Islet precursor cell (in vitro differentiated cells): ENCODE results near the gene NCS1.
A peak's percentile ranks its signal among the peaks of the same experiment; 100 is the strongest.

Experiments used
- DNase-seq: peaks from one replicate; pipeline ENCODE4 v3.0.0-alpha.2; 2018

Gene NCS1

DNA sequence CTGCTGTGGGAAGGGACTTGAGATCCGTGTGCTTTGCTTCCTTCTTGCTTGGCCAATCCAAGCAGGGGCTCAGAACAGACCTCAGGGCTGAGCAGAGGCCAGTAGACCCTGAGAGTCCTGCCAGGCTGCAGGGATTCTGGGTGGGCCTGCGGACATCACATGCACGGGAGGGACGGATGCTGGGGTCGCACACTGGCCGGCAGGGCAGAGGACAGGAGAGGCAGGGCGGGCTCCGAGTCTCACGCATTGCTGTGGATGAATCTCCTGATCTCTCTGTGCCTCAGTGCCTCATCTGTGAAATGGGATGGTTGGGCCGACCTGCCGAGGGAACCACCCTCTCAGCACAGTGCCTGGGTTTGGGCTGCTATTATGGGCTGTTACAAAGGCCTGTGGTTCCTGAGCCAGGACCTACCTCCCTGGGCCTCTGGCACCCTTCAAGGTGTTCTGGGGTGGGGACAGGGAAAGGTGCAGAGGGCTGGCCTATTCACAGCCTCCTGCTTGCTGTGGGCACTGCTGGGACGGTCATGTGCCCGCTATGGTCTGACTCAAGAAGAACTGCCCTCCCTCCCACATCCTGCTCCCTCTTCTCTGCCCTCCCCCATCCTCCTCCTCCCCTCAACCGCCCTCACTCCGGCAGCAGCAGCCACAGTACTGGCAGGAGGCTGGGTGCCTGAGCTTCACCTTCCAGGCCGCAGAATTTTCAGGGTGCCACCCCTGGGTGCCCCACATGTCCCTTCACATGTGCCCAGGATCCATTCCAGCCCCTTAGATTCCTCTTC, 43.3 kb downstream of the NCS1 start:
- DNase-seq: no peak

DNA sequence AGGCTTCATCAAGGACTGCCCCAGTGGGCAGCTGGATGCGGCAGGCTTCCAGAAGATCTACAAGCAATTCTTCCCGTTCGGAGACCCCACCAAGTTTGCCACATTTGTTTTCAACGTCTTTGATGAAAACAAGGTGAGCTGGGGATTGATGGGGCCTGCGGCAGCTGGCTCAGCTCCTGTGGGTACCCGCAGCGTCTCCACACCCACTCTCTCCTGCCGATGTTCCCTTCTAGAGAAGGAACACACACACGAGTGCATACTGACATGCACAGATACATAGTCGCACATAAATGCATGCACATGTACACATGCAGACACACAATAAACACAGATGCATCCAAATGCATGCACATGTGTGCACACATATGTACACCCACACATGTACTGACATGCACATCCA, 45.6 kb downstream of the NCS1 start:
- DNase-seq: no peak

DNA sequence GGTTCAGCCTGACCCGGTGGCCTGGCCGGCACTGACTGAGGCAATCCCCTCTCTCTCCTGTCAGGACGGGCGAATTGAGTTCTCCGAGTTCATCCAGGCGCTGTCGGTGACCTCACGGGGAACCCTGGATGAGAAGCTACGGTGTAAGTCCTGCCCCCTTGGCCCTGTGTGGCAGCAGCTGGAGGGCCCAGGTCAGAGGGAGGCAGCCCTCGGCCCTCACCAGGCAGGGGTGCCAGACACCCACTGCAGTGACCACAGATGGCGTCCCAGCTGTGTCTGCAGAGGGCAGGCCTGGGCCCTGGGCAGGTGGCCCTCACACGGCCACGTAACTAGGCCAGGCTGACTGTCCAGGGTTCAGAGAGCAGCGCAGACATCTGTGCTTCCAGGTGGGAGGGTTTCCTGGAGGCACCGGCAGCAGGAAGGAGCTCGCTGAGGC, 47.5 kb downstream of the NCS1 start:
- DNase-seq: no peak

DNA sequence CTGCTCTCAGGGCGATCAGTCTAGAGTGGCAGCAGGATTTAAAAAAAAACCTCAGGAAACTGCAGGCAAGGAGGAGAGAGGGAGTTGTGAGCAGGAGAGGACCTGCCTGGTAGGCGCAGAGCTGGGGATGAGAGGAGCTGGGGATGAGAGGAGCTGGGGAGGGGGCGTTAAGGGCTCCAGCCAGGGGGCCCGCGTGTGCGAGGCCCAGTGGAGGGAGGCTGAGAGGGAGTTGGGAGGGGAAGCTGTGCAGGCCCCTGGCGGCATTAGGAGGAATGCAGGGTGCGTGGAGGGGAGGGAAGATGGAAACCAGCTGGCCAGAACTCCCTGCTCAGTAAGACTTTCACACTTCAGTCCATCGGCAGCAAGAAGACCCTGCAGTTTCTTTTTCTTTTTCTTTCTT, 48.1 kb downstream of the NCS1 start:
- DNase-seq: no peak

DNA sequence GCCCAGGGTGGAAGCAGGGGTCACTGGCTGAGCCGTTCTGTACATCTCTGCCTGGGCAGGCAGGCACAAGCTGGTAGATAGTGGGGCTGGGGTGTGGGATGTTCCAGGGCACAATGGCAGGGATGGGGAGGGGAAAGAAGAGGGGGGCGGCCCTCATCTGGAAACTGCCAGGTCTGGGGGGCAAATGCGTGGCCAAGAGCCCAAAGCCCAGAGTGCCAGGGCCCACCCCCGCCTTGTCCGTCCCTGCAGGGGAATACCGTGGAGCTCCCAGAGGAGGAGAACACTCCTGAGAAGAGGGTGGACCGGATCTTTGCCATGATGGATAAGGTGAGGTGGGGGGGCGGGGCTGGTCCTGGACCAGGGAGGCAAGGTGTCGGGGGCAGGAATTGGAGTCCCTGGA, 50.6 kb downstream of the NCS1 start:
- no peak for DNase-seq

DNA sequence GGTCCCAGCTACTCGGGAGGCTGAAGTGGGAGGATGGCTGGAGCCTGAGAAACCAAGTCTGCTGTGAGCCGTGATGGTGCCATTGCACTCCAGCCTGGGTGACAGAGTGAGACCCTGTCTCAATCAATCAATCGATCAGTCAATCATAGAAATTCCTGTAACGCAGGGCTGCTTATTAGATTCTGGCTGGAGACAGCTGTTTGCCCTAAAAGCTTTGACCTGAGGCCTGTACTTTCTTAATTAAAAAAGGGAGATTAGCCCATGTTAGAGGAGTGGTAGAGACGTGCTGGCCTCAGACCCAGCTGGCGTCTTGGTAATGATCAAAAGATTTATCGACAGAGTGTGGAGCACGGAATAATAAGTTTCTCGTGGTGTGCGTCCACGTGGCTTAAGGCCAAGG, 52.9 kb downstream of the NCS1 start:
- DNase-seq: no peak

DNA sequence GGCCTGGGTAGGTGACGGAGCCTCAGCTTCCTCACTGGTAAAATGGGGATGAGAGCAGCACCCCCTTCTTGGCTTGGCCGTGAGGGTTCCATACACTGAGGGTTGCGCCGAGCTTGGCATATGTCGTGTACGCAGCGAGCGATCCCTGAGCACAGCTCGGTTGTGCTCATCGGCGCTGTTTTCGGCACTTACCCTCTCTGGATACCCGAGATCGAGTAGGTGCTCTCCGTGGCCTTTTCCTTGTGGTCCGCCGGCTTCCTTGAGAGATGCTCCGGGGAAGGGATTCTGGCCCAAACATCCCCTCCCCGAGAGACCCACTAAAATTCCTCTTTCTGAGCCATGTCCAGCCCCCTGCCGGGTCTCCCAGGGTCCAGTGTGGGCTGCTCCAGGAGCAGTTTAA, 53.4 kb downstream of the NCS1 start:
- no peak for DNase-seq

DNA sequence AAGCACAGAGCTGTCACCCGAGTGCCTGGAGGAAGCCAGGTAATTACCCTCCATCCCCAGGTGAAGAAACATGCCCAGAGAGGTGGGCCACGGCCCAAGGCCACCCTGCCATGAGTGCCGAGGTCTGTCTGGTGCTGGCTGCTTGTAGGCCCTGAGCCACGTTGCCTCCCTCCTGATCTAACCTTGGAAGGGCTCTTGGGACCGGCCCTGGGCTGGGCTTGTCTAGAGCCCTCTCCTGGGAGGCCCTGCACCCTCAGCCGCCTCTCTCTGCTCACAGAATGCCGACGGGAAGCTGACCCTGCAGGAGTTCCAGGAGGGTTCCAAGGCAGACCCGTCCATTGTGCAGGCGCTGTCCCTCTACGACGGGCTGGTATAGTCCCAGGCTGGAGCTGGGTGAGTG, 53.9 kb downstream of the NCS1 start:
- DNase-seq: peak; percentile 36

DNA sequence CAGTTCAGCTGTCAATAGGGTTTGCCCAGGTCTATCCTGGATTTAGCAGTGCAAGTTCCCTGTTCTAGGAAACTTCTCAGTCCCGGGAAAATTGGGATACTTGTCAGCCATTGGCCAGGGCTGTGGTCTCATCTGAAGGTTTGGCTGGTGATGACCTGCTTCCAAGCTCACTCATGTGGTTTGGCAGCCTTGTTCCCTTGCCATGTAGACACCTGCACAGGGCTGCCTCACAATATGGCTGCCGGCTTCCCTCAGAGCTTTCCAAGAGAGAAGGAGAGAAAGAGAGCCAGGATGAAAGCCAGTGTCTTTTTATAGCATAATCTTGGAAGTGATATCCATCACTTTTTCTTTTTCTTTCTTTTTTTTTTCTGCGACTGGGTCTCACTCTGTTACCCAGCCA, 55.6 kb downstream of the NCS1 start:
- no peak for DNase-seq

DNA sequence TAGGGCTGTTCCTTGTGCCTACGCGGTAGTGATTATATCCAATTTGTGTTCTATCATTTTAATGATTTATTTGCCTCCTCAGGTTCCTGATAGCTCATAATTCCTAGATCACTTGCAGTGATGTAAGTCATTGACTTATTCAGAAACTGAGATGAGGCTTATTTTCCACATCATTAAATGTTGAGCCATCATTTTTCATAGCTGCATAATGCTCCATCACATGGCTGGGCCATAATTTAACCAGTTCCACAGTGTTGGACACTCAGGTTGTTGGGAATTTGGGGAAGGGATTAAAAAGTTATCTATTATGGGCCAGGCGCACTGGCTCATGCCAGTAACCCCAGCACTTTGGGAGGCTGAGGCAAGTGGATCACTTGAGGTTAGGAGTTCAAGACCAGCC, 57.6 kb downstream of the NCS1 start:
- DNase-seq: no peak

DNA sequence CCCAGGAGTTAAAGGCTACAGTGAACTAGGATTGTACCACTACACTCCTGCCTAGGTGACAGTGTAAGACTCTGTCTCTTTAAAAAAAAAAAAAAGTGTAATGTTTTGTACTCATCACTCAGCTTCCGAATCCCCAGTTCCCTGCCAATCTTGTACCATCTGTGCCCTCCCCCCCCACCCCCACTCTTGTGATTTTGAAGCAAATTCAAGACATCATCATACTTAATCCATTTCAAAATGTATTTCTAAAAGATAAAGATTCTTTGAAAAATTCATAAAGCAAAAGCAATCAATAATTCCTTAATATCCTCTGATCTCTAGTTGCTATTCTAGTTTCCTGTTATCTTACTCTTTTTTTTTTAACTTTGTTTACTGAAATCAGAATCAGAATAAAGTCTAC, 58.4 kb downstream of the NCS1 start:
- no peak for DNase-seq

DNA sequence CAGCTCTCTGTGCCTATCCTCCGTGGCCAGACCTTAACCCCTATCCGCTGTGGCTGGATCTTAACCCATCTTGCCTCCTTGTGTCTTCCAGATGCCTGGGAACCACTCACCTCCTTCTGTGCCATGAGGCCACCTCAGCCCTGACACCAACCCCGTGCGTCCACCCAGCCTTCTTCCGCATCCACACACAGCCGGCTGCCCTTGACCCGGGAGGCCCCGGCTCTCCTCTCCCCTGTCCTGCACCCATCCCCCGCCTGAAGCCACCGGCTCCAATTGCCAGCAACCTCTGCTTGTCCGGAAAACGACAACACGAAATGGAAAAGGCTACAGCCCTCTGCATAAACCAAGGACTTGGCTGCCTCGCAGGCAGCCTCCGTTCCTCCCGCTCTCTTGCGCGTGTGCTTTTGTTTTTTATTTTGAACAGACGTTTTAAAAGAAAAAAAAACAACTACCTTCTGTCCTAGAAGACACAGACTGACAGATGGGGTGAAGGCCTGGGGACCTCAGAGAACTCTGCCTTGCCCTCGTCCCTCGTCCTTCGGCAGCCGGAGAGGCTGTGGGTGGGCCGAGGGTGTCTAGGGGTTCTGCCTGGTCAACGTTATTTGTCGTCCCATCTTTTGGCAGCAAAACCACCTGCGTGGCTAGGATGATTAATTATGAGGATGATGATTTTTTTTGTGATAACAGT, 60.8 kb downstream of the NCS1 start:
- peak; percentile 22 for DNase-seq

DNA sequence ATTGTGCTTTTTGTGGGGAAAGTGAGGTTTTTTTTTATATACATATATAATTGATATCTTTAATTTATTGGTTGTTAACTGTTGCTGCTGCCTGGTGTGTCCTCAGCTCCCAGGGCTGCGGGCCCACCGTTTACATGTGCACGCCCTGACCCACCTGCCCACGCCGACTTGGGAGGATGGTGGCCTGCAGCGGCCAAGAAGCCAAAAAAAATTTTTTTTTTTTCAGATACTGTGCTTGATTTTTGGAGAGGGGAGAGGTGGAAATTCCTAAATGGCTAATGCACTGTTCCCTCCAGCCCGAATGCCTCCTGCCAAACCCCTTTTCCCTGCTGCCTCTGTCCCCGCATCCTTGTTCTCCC, 61.4 kb downstream of the NCS1 start:
- DNase-seq: no peak

DNA sequence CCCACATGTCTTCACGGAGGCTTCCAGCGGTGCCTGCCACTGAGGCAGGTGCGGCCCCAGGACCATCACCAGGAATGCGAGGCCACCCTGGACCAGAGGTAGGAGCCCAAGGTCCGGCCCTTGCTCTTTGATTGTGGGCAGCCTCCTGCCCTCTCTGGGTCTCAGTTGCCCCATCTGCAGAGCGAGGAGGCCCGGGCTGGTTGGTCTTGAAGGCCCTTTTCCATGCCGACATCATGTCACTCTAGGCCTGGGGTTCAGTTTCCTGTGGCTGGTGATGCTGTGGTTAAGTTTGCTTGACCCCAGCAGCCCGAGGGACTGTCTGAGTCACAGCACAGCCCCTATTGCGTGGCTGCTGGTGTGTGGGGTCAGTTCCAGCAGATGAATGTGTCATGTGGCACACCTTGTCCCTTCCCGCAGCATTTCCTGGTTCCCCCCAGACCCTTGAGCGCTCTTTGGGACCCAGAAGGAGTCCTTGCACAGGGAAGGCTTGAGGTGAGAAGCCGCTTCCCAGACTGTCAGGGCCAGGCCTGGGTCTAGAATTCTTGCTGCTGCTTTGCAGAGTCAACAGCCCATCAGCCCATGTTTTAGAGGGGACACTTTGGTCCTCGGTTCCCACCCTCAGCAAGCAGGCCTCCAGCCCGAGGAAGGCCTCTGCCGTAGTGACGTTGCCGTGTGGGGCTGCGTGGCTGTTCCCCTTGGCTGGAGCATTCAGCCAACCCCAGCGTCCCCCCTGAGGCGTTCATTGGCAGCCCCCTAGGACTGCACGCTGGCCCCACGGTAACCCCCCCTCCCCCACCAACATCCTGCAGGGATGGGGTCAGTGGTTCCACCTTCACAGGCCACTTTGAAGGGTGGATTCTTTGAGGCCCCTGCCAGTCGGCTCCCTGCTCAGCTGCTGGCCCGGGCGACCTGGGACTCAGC, 62.4 kb downstream of the NCS1 start:
- peak; percentile 47 for DNase-seq

DNA sequence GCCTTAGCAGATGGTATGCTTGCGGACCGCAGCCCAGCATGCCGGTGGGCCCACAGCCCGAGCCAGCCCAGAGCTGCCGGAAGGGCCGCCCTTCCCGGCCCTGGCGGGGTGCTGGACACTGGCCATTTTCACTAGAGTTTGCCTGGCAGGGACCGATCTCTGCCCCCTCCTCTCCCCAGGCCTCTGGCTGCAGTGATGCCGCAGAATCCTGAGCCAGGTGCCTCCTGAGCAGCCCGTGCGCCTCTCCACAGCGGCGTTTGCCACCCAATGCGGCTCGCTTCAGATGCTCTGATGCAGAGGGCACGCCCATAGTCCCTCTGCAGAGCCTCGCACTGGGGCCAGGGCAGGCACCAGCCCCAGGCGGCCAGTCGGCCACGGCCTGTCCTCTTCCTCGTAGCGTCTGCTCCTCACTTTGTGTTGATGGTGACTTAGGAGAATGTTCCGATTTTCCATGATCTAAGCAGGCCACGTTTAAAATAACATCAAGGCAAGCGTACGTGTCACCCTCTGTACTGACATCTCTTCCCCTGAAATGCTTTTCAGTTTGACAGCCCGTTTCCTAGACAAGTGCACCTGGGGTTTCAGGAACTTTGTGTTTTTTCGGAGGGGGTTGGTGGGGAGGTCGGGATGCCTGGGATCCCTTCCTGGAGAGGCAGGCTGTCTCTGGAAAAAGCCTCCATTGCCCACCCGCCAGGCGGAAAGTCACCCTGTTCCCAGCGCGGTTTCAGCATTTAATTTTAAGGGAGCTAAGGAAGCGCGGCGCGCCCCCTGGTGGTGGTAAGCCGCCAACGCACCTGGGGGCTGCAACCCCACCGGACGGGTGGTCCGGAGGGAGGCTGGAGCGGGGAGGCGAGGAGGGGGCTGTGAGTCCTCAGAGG, 63.6 kb downstream of the NCS1 start:
- peak; percentile 83 for DNase-seq

DNA sequence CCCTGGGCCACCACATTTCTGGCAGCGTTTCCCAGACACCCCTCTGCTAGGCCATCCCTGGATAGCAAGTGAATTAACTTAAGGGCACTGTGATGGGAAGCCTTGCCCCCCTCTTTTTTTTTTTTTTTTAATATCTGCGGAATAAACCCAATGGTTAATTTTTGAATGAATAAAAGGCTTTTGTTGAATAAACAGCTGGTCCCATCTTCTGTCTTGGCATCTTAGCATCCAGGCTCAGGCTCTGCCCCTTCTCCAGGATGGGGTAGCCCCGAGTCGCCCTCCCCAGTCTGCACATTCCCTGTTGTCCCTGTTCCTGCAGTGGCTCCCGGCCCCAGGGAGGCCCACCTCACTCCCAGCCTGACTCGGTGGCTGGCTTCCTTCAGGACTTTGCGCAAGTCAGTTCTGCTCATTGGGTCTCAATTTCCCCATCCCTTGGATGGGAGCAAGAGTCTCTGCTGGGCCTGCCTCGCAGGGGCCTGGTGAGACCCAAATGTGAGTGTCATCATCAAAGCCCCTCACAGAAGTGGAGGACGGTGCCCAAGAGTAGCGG, 64.3 kb downstream of the NCS1 start:
- DNase-seq: peak; percentile 13

DNA sequence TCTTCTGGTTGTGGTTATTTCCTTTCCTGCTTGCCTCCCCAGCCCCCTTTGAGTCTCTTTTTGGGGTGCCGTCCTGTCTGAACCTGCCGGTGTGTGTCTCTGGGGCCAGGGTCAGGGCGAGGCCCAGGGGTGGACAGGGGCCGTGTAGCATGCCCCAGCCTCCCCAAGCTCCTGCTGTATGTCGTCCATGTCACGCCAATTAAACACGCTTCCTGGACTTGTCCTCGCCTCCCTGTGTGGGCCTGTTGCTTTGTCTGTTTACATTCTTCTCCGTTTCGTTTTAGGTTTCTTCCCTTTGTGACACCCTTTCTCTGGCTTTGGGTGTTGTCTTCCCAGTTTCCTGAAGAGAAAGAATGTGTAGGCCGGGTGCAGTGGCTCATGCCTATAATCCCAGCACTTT, 64.9 kb downstream of the NCS1 start:
- peak; percentile 40 for DNase-seq

DNA sequence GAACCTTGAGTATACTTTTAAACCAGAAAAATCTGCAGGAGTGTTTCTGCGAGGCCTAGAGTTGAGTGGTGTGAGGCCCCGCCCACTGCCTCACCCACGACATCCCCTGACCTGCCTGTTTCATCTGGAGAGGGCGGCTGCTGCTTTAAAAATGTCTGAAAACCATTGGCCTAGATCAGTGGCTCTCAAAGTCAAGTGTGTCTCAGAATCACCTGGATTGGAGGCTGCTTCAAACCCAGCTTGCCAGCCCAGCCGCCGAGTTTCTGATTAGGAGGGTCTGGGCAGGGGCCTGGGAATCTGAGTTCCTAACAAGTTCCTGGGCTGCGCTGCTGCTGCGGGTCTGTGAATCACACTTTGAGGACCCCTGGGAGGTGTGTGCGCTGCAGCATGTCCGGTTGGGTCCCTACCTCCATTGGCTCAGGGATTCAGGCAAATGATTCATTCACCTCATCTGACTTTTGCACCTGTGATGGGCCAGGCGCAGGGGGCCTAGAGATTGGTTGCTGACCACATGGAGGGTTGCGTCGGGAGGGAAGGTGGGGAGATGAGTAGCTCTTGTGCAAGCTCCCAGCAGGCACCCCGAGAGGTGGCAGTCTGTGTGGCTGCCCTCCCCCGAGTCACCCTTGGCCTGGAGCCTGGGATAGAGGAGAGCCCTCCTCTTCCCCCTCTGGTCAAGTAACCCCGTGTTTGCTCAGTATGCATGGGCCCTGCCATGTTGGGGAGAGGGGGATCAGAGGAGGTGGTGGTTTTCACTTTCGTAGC, 65.7 kb downstream of the NCS1 start:
- DNase-seq: peak; percentile 43

DNA sequence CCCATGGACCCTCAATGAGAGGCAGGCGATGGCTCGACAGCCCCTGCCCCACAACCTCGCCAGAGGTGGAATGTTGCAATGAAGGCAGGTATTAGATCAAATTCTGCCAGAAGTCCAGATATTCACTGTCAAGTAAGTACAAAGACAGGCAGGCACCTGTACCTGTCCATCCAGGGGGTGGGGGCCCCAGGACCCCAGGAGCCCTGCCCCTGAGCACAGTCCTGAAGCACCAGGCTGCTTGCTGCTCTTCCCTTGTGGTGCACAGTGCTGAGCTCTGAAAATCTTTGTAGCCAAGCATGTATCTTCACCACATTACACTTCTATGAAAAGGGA, 67.1 kb downstream of the NCS1 start:
- DNase-seq: peak; percentile 35

DNA sequence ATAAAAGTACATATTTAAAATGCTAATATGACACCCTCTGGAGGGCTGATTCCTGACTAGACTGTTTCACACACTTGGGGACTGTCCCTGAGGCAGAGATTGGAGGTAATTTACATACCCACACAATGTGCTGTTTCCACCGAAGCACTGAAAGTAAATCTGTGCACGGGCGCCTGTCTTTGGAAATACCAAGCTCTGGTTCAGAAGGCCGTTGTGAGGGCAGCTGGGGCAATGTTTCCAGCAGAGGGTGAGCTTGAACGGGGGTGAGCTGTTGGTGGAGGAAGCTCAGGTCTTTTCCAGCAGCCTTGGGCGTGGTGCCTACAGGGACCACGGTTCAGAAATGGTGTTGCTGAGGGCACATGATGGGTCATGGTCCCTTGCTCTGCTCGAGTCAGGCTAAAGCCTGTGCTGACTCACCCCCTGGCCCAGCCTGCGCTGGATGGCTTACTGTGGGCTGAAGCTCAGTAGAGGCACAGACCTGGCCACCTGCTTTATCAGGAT, 67.6 kb downstream of the NCS1 start:
- peak; percentile 55 for DNase-seq

DNA sequence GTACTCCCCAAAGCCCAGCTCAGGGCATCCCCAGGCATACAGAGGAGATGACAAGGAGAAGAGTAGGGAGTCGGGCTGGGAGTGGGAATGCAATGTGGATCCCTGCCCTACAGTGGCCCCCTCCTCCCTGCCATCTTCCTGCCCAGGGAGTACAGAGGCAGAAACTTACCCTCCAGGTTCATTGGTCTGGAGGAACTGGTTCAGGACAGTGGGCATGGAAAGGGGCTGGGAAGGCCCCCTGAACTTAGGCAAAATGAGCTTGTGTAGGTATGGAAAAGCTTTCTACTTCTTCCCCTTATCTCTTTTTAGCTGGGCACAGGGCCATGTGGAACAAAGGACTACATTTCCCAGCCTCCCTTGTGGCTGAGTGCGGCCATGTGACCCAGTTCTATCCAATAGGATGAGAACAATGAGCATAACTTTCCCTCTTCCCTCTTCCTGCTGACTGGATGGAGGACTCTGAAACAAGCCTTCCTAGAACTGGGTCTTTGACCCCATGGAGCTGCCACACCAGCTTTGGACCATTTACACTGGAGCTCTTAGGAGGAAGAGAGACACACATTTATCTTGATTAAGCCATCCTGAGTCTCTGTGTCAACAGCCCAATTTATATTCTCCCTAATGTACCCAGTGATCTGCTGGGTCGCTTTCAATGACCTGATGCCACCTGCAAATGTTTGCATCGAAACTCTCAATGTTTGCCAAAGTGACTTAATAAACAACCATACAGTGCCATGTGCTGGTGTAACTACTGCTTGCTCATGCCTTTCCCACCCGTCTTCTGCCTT, 68.4 kb downstream of the NCS1 start:
- peak; percentile 70 for DNase-seq
